Measurements from ENCODE around the gene BLVRB.

BLVRB gene

GRCh38 chr19:40425450-40426287, 39.9 kb downstream of the BLVRB start, which contains the start of gene SERTAD1:
TSS of gene SERTAD1 (minus strand) at chr19:40425992. CDS start at chr19:40423546, 2,446 bp downstream.
- intact Hi-C loops (cut with DNase I) = loop anchor here (1.0 to 10.0 kb wide), 2 partner anchors 18 to 121 kb away; no protein-coding TSS in a partner anchor
- DNase-seq = peak; percentile 100

- intact Hi-C loops (cut with DNase I) = loop anchor here (10.0 kb wide), 1 partner anchor 120 kb away; no protein-coding TSS in a partner anchor
These were observed 40.7 kb downstream of the BLVRB start for GRCh38 chr19:40424637-40425449.

GRCh38 chr19:40423938-40424337, 41.6 kb downstream of the BLVRB start:
- intact Hi-C loops (cut with DNase I) = loop anchor here (10.0 kb wide), 1 partner anchor 119 kb away; no protein-coding TSS in a partner anchor
- no peak for DNase-seq

More at GRCh38 chr19:40424637-40425449, 40.7 kb downstream of the BLVRB start:
- DNase-seq = peak in 3 of 10 donors; percentile 57 to 78 (median 66)

GRCh38 chr19:40422748-40423566, 42.6 kb downstream of the BLVRB start:
- intact Hi-C loops (cut with DNase I) = loop anchor here (10.0 kb wide), 1 partner anchor 118 kb away; no protein-coding TSS in a partner anchor
- no peak for DNase-seq

- no peak for DNase-seq
- intact Hi-C loops (cut with DNase I) = loop anchor here (10.0 kb wide), 1 partner anchor 117 kb away; no protein-coding TSS in a partner anchor
These were observed 43.4 kb downstream of the BLVRB start for GRCh38 chr19:40421993-40422747.

GRCh38 chr19:40420766-40421765, 44.5 kb downstream of the BLVRB start:
- peak; percentile 74 to 98 (median 83) for DNase-seq
- intact Hi-C loops (cut with DNase I) = loop anchor here (10.0 kb wide), 1 partner anchor 116 kb away; no protein-coding TSS in a partner anchor

GRCh38 chr19:40420451-40420765, 45.1 kb downstream of the BLVRB start:
- intact Hi-C loops (cut with DNase I) = loop anchor here (10.0 kb wide), 1 partner anchor 116 kb away; no protein-coding TSS in a partner anchor
- no peak for DNase-seq

- intact Hi-C loops (cut with DNase I) = loop anchor here (10.0 kb wide), 1 partner anchor 115 kb away; no protein-coding TSS in a partner anchor
- no peak for DNase-seq
These were observed 45.8 kb downstream of the BLVRB start for GRCh38 chr19:40419780-40420179.

GRCh38 chr19:40419066-40419612, 46.4 kb downstream of the BLVRB start:
- peak in 1 of 10 donors; percentile 60 for DNase-seq
- intact Hi-C loops (cut with DNase I) = no loop called here

GRCh38 chr19:40418040-40418439, 47.5 kb downstream of the BLVRB start:
- DNase-seq = no peak
- intact Hi-C loops (cut with DNase I) = no loop called here

GRCh38 chr19:40417643-40417981, 47.9 kb downstream of the BLVRB start:
- intact Hi-C loops (cut with DNase I) = no loop called here
- DNase-seq = no peak

- DNase-seq = peak in 1 of 10 donors; percentile 59
- intact Hi-C loops (cut with DNase I) = no loop called here
These were observed 48.5 kb downstream of the BLVRB start for GRCh38 chr19:40416918-40417642.

- intact Hi-C loops (cut with DNase I) = no loop called here
- DNase-seq = no peak
These were observed 49.8 kb downstream of the BLVRB start for GRCh38 chr19:40415768-40416167.

- intact Hi-C loops (cut with DNase I) = no loop called here
- DNase-seq = peak in 1 of 10 donors; percentile 64
These were observed 50.7 kb downstream of the BLVRB start for GRCh38 chr19:40414542-40415535.

- DNase-seq = no peak
- intact Hi-C loops (cut with DNase I) = no loop called here
These were observed 52.2 kb downstream of the BLVRB start, which contains the start of gene PRX for GRCh38 chr19:40413291-40413845. TSS of gene PRX (minus strand) at chr19:40413378. CDS start at chr19:40407932, 5,446 bp downstream.
